Globus pallidus (tissue), 1 donor: ENCODE data around the gene MAPK6.
A peak's percentile ranks its signal among the peaks of the same experiment; 100 is the strongest.
"Not testable (repeated sequence)": the region's sequence is repeated elsewhere in the genome, so short reads cannot be mapped to it uniquely, and the experiment has no call there.

Source experiments
- DNase-seq: peaks from one replicate; pipeline ENCODE4 v3.0.0-alpha.2; 2015; ENCODE audit warnings: low spot score

MAPK6 gene

DNA sequence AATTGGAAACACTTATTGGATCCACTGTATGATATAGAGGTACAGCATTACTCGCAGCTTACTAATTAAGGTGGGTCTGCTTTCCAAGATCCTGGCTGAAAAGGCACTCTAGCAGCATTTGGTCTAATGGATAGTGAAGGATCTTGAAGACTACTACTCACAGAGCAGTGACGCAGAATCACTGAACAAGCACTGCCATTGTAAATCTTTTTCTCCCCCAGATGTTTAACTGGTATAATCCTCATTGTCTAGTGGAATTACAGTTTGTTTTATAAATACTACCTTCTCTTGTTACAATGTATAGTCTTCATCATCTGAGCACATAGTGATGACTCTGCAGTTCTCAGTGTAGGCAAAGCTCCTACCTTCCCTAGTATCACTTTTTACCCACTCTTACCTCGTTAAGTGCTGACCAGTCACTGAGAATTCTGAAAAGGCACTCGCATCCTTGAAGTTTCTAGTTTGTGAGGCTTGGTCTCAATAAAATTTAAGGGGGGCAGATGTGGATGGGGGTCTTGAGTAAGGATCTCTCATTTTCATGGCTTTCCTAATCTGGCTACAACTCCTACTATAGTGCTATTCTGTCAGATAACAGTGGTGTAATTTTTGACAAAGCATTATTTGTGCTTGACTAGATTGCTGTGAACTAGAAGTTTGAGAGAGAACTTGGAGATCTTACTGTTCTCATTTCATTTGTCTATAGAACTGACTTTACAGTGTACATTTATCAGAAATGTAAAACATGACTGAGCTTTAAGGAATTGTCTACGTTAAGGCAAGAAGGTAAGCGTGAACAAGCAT lies 23.2 kb downstream of the MAPK6 start:
- peak; percentile 72 for DNase-seq

DNA sequence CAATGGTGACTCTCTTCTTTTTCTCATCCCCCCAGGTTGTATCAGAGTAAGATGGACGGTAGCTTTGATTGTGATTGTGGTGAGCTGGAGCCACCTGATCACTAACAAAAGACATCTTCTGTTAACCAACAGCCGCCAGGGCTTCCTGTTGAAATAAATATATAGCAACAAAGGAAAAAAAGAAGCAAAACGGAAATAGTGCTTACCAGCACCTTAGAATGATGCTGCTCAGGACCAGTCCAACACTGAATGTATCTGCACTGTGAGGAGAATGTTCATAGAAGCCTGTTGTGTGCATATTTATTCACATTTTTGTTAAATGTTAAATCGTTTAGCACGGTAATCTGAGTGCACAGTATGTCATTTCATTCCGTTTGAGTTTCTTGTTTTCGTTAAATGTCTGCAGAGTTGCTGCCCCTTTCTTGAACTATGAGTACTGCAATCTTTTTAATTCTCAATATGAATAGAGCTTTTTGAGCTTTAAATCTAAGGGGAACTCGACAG lies 26.8 kb downstream of the MAPK6 start:
- peak; percentile 46 for DNase-seq

- DNase-seq: peak; percentile 61
These were observed 27.5 kb downstream of the MAPK6 start for GRCh38 chr15:52046552-52046951.

GRCh38 chr15:52050416-52050815 lies 31.4 kb downstream of the MAPK6 start:
- no peak for DNase-seq

DNA sequence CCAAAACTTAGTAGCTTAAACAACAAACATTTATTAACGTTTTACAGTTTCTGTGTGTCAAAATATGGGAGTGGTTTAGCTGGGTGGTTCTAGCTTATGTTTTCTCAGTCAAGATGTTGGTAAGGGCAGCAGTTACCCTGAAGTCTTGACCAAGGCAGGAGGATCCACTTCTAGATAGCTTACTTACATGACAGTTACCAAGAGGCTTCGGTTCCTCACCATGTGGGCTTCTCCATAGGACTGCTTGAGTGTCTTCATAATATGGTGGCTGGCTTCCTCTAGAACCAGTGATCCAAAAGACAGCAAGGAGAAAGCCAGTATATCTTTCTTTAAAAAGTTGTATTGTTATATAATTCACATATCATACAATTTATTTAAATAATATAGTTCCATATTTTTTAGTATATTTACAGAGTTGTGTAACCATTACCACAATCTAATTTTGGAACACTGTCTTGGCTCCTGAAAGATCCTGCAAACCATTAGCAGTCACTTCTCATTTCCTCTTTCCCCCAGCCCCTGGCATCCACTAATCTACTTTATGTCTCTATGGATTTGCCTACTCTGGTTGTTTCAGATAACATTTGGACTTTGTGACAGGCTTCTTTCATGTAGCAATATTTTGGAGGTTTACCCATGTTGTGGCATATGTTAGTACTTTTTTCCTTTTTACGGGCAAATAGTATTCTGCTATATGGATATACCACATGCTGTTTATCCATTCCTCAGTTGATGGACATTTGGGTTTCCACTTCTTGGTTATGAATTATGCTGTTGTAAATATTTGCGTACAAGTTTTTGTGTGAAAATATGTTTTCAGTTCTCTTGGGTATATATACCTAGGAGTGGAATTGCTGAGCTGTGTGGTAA lies 33.3 kb downstream of the MAPK6 start:
- no peak for DNase-seq

- DNase-seq: no peak
These were observed 35.4 kb downstream of the MAPK6 start for GRCh38 chr15:52054381-52054780.

- DNase-seq: not testable (repeated sequence)
These were observed 35.8 kb downstream of the MAPK6 start for GRCh38 chr15:52054858-52055257.

- DNase-seq: no peak
These were observed 37.0 kb downstream of the MAPK6 start for GRCh38 chr15:52056001-52056400.

GRCh38 chr15:52056496-52056895 lies 37.5 kb downstream of the MAPK6 start:
- no peak for DNase-seq

GRCh38 chr15:52057996-52058395 lies 39.0 kb downstream of the MAPK6 start:
- DNase-seq: no peak

DNA sequence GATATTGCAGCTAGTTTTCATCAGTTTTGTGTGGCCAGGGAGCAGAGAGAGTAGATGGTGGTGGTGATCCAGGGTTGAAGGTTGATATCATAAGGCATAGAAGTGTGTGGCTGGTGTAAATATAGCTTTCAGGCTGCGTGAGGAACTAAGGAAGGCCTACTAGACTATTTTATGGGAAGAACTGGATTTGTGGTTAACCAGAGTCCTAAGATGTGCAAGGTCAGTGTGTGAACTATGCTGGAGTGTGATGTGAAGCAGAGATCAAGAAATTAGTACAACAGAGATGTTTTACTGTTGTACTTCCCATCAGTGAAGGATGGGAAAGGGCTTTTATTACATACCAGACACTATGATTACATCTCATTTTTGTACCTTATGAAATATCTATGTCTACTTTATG lies 41.5 kb downstream of the MAPK6 start:
- no peak for DNase-seq

GRCh38 chr15:52066842-52067544 lies 48.0 kb downstream of the MAPK6 start:
- DNase-seq: no peak

- DNase-seq: no peak
These were observed 48.5 kb downstream of the MAPK6 start for GRCh38 chr15:52067545-52067926.

GRCh38 chr15:52068004-52068615 lies 49.1 kb downstream of the MAPK6 start:
- DNase-seq: no peak

- DNase-seq: no peak
These were observed 50.5 kb downstream of the MAPK6 start for GRCh38 chr15:52069559-52069958.

- DNase-seq: no peak
These were observed 52.6 kb downstream of the MAPK6 start for GRCh38 chr15:52071570-52071969.

DNA sequence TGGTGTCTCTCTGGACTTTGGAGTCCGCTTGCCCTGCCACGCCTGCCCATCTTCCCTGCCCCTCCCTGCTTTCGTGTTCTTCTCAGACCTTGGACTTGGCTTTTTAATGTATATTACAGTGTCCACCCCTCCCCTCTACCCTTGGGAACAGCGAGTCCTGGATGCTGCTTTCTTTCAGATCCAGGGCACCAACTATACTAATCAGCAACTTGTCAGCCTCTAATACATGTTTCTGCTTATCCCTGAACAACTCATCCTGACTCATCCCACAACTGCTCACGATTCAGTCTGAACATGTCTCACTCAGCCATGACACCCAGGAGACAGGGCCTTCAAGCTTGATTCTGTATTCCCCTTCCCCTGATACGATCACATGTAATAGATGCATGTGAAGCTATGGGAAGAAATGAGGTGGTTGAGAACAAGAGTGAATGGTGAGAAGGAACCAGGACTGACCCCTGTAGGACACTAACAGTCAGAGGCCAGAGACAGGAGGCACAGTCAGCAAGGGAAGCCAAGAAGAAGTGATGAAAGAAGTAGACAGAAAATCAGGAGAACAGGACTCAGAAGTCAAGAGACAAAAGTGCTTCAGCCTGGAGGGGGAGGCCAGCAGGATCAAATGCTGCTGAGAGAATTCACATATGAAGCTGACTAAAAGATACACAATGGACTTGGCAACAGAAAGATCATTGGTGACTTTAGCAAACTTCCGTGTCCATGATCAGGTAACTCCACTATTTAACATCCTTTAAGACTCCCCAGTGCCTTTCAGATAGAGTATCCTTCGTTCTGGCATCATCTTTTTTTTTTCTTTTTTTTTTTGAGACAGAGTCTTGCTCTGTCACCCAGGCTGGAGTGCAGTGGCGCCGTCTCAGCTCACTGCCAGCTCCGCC lies 58.1 kb downstream of the MAPK6 start:
- no peak for DNase-seq

DNA sequence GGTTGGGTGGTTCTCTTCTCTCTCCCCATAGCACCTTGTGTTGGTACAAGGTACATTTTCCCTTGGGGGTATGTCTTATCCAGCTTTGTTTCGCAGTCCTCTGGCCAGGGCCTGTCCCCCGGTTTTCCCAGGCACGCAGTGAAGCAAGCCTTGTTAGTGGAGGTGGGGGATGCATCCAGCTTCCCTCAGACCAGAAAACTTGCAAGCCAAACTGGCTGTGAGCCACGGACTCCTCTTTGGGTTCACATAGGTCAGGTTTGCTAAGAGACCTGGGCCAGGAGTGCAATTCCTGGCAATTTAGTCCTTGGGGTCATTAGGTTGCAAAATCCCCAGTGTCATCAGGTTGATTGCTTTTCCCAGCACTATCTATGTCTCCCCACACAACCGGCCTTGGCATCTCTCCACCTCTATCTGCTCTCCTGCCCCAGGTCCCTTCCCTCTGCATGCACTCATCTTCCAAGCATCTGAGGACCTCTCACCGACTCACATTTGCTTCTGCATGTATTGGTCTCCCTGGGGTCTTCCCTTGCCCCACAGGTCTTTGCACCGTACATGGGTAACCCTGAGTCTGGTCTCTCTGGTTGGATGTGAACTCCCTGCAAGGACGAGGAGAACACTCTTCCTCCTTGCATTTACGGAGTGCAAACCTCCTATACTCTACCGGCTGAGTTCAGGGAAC lies 59.3 kb downstream of the MAPK6 start:
- DNase-seq: no peak

DNA sequence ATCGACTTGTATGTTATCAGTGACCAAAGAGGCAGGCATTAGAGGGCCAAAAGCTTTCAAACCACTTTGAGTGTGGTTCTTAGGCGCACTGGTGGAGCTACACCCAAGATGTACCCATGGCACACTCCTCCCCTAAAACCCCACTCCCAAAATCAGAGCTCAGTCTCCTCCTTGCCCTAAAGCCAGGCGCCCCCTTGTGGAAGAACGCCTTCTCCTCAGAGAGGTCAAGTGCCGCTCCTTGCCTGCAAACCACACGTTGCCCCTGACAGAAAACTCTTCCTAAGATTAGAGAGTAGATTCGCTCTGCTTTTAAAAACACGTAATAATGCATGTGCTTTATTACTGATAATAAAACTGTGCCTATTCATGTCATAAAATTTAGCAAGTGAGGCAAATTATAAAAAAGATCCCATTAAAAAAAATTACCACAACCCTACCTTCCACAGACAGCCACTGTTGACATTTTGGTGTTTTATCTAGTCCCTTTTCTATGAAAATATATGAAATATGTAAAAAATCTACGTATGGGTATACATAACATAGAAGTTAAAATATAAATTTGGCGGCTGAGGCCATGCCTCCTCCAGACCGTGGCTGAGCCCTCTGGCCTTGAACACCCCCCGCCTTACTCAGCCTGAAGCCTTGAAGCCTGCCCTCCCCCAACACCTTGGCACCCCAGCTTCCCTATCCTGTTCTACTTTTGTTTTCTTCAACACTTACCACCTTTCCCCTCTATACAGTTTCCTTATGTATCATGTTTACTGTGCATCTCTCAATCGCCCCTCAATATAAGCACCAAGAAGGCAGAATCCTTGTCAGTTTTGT lies 60.1 kb downstream of the MAPK6 start:
- peak; percentile 77 for DNase-seq
